Progenitor cell of endocrine pancreas (in vitro differentiated cells): ENCODE data around the gene ATOH8. TPM values are rescaled to one million over a fixed set of nuclear protein-coding genes. Genes with fewer than 3 reads are reported as not detected.
A peak's percentile ranks its signal among the peaks of the same experiment; 100 is the strongest.

Experiments
- DNase-seq: peaks from one replicate; pipeline ENCODE4 v3.0.0; 2021; ENCODE audit warnings: low spot score; ENCODE audit not compliant: unreplicated experiment
- H3K27ac Mint-ChIP-seq: 2 replicates; pipeline ENCODE4 v1.8.0; 2021; ENCODE audit warnings: mild to moderate bottlenecking, moderate library complexity, mixed read lengths
- H3K27me3 Mint-ChIP-seq: 2 replicates; pipeline ENCODE4 v1.8.0; 2021; ENCODE audit warnings: mixed read lengths
- H3K36me3 Mint-ChIP-seq: 2 replicates; pipeline ENCODE4 v1.8.0; 2022; ENCODE audit warnings: mixed read lengths; ENCODE audit not compliant: insufficient read depth
- H3K4me1 Mint-ChIP-seq: 2 replicates; pipeline ENCODE4 v1.8.0; 2021; ENCODE audit warnings: low read depth, mixed read lengths
- H3K4me3 Mint-ChIP-seq: 2 replicates; pipeline ENCODE4 v1.8.0; 2021; ENCODE audit warnings: low read depth, mild to moderate bottlenecking, moderate library complexity, mixed read lengths
- H3K9me3 Mint-ChIP-seq: 2 replicates; pipeline ENCODE4 v1.8.0; 2021; ENCODE audit warnings: low read depth, mixed read lengths
- CTCF ChIP-seq: fragments of 200-600 bp; sonication (generic); IDR thresholded peaks from one replicate; pipeline ENCODE4 v1.5.0; 2021; ENCODE audit warnings: antibody characterized with exemption, mild to moderate bottlenecking; ENCODE audit not compliant: unreplicated experiment
- total RNA-seq: library from RNA; stranded (reverse); gene quantifications from 2 replicates; pipeline ENCODE4 v1.2.1, GENCODE V29; 2021

The ATOH8 gene
- total RNA-seq, 1 donor from 2014 or later: 1.3 TPM

GRCh38 chr2:85797921-85798320 is 44.1 kb downstream of the ATOH8 start:
- H3K27ac Mint-ChIP-seq: no peak overlapping the region
- no peak overlapping the region for H3K4me3 Mint-ChIP-seq
- DNase-seq: no peak
- H3K4me1 Mint-ChIP-seq: no peaks in the 10 kb centered on the region
- peak; percentile 44 for TF ChIP-seq CTCF
- peaks cover 40% of the 10 kb centered on the region for H3K27me3 Mint-ChIP-seq
- no peaks in the 10 kb centered on the region for H3K9me3 Mint-ChIP-seq
- H3K36me3 Mint-ChIP-seq: no peaks in the 10 kb centered on the region

GRCh38 chr2:85799215-85799956 is 45.6 kb downstream of the ATOH8 start:
- Mint-ChIP-seq H3K9me3 (no peaks in the 10 kb centered on the region), H3K27me3 (peaks cover 33% of the 10 kb centered on the region), H3K27ac (no peak overlapping the region), H3K4me3 (no peak overlapping the region), H3K4me1 (no peaks in the 10 kb centered on the region), H3K36me3 (no peaks in the 10 kb centered on the region)
- no peak for TF ChIP-seq CTCF
- DNase-seq: no peak

GRCh38 chr2:85800586-85800985 is 46.8 kb downstream of the ATOH8 start:
- Mint-ChIP-seq H3K36me3 (no peaks in the 10 kb centered on the region), H3K27me3 (peaks cover 27% of the 10 kb centered on the region), H3K9me3 (no peaks in the 10 kb centered on the region), H3K4me3 (no peak overlapping the region), H3K27ac (no peak overlapping the region), H3K4me1 (no peaks in the 10 kb centered on the region)
- TF ChIP-seq CTCF: no peak
- no peak for DNase-seq

- H3K9me3 Mint-ChIP-seq: no peaks in the 10 kb centered on the region
- no peak overlapping the region for H3K4me3 Mint-ChIP-seq
- H3K4me1 Mint-ChIP-seq: no peaks in the 10 kb centered on the region
- DNase-seq: no peak
- TF ChIP-seq CTCF: no peak
- H3K27me3 Mint-ChIP-seq: peaks cover 20% of the 10 kb centered on the region
- no peak overlapping the region for H3K27ac Mint-ChIP-seq
- H3K36me3 Mint-ChIP-seq: no peaks in the 10 kb centered on the region
Measured at GRCh38 chr2:85801871-85802270, 48.1 kb downstream of the ATOH8 start.

- no peak for TF ChIP-seq CTCF
- Mint-ChIP-seq H3K4me3 (no peak overlapping the region), H3K9me3 (no peaks in the 10 kb centered on the region), H3K27ac (no peak overlapping the region), H3K4me1 (no peaks in the 10 kb centered on the region), H3K36me3 (no peaks in the 10 kb centered on the region), H3K27me3 (peaks cover 13% of the 10 kb centered on the region)
- no peak for DNase-seq
Measured at GRCh38 chr2:85802354-85803103, 48.7 kb downstream of the ATOH8 start.
